ENCODE data around the gene CELA1.
"Not testable (repeated sequence)": the region's sequence is repeated elsewhere in the genome, so short reads cannot be mapped to it uniquely, and the experiment has no call there.

Gene CELA1

GRCh38 chr12:51341251-51342007 is 5.0 kb downstream of the CELA1 start:
- peak; percentile 59 for DNase-seq

- DNase-seq, result no peak
Observed at GRCh38 chr12:51339750-51340149, 6.7 kb downstream of the CELA1 start.

- not testable (repeated sequence) for DNase-seq
Observed at GRCh38 chr12:51337336-51337735, 9.1 kb downstream of the CELA1 start.

GRCh38 chr12:51335931-51336330 is 10.5 kb downstream of the CELA1 start:
- no peak for DNase-seq

GRCh38 chr12:51334764-51335163 is 11.7 kb downstream of the CELA1 start:
- no peak for DNase-seq

GRCh38 chr12:51333536-51333935 is 12.9 kb downstream of the CELA1 start:
- DNase-seq, result no peak

- no peak for DNase-seq
Observed at GRCh38 chr12:51330186-51330585, 16.3 kb downstream of the CELA1 start.

GRCh38 chr12:51329742-51330141 is 16.7 kb downstream of the CELA1 start:
- DNase-seq, result no peak

GRCh38 chr12:51328587-51328986 is 17.9 kb downstream of the CELA1 start:
- no peak for DNase-seq

GRCh38 chr12:51326698-51327439 is 19.6 kb downstream of the CELA1 start:
- peak; percentile 16 for DNase-seq

- no peak for DNase-seq
Observed at GRCh38 chr12:51324953-51325352, 21.5 kb downstream of the CELA1 start.

GRCh38 chr12:51323966-51324895 is 22.2 kb downstream of the CELA1 start, which contains the start of gene BIN2:
BIN2 (minus strand) TSS chr12:51324174; CDS start chr12:51324102, 72 bp downstream.
- peak; percentile 81 for DNase-seq

GRCh38 chr12:51323317-51323960 is 23.0 kb downstream of the CELA1 start:
- peak; percentile 74 for DNase-seq

GRCh38 chr12:51322452-51322851 is 24.0 kb downstream of the CELA1 start:
- DNase-seq, result no peak

GRCh38 chr12:51321882-51322281 is 24.6 kb downstream of the CELA1 start:
- DNase-seq, result no peak

- no peak for DNase-seq
Observed at GRCh38 chr12:51320695-51321320, 25.7 kb downstream of the CELA1 start.

GRCh38 chr12:51320311-51320694 is 26.2 kb downstream of the CELA1 start:
- no peak for DNase-seq

GRCh38 chr12:51318846-51319599 is 27.5 kb downstream of the CELA1 start:
- DNase-seq, result peak; percentile 45

- DNase-seq, result not testable (repeated sequence)
Observed at GRCh38 chr12:51318057-51318806, 28.2 kb downstream of the CELA1 start.

GRCh38 chr12:51311389-51311788 is 35.1 kb downstream of the CELA1 start:
- no peak for DNase-seq
